ENCODE measurements around the gene ROBO3. TPM values are rescaled to one million over a fixed set of nuclear protein-coding genes. Genes with fewer than 3 reads are reported as not detected.

The ROBO3 gene
- total RNA-seq, 5 donors from 2014 or later (not counting 1 experiment from before 2014, with no cell fraction given): 10.2 to 24.7 (median 17.7) TPM

DNA sequence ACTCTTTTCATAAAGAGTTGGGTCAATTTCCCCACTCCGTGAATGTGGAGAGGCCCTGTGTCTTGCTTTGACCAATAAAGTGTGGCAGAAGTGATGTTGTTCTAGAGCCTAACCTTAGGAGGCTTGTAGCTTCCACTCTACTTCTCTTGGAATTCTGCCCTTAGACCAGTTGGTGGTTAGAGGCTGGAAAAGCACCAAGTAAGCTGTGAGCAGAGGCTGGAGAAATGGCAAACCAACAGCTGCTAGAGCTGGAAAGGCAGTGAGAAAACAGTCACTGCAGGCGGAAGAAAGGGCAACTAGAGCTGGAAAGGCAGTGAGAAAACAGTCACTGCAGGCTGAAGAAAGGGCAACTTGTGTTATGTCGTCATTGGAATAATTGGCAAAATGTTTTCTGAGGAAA, 35.2 kb upstream of the ROBO3 start:
- DNase-seq: no peak
- Mint-ChIP-seq H3K27me3 (peaks cover 22 to 30% of the 10 kb centered on the region in 2 donors), H3K36me3 (no peaks in the 10 kb centered on the region), H3K9me3 (no peaks in the 10 kb centered on the region), H3K4me3 (no peak overlapping the region), H3K4me1 (no peaks in the 10 kb centered on the region), H3K27ac (no peak overlapping the region)
- Histone ChIP-seq H3K4me1 (ENCODE audit: control insufficient read depth in 1 of 2, extremely low read depth in 1 of 2, insufficient read depth in 2 of 2, low read length in 2 of 2) (no peaks in the 10 kb centered on the region), H3K9me3 (no peaks in the 10 kb centered on the region), H3K36me3 (ENCODE audit: control insufficient read depth in 2 of 2, extremely low read depth in 1 of 2, insufficient read depth in 1 of 2, low read length in 1 of 2) (no peaks in the 10 kb centered on the region), H3K4me3 (ENCODE audit: control insufficient read depth in 1 of 2, extremely low read depth in 1 of 2, low read length in 1 of 2) (no peak overlapping the region), H3K27me3 (replicated peaks in 1 of 2; ENCODE audit: control insufficient read depth in 2 of 2, extremely low read depth in 1 of 2, insufficient read depth in 2 of 2, low read length in 1 of 2) (peaks cover 0 to 4% of the 10 kb centered on the region in 2 experiments), H3K27ac (ENCODE audit: low read length) (no peak overlapping the region)
- 100% methylated on average over 1 of the region's 3 CpGs for WGBS (ENCODE audit: insufficient coverage)
- CTCF ChIA-PET: interaction anchor here in 1 of 2 donors (0.5 to 0.8 kb wide), 2 partner anchors 64 to 758 kb away, joined by 3 to 5 read pairs; no protein-coding TSS in a partner anchor
- ATAC-seq (replicated peaks in 1 of 4): no peak
- POLR2A ChIA-PET: interaction anchor here (0.6 to 0.7 kb wide), 2 partner anchors 15 to 218 kb away, joined by 4 to 10 read pairs; no protein-coding TSS in a partner anchor

DNA sequence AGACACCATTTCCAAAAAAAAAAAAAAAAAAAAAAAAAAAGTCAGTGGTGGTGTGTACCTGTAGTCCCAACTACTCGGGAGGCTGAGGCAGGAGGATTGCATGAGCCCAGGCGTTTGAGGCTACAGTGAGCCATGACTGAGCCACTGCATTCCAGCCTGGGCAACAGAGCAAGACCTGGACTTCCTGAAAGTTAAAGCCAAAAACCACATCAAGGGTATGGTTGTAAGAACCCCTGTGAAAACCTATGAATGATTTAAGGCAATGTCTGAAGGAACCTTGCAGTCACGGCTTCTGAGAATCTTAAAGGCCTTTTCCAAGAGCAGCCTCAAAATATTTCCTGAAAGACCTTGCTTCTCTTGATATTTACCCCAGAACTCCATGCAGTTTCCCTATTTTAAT, 34.5 kb upstream of the ROBO3 start:
- CTCF ChIA-PET: interaction anchor here in 1 of 2 donors (0.8 kb wide), 1 partner anchor 759 kb away, joined by 5 read pairs; no protein-coding TSS in a partner anchor

DNA sequence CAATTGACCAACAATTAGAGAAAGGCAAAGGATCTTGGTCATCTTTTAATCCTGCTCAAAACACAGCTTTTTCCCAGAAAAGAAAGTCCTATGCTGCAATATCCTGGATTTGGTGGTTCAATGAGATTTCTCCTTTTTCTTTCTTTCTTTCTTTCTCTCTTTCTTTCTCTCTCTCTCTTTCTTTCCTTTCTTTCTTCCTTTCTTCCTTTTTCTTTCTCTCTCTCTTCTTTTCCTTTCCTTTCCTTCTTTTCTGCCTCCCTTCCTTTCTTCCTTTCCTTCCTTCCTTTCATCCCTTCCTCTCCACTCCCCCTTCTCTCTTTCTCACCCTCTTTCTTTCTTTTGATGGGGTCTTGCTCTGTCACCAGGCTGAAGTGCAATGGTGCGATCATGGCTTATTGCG, 33.3 kb upstream of the ROBO3 start:
- no peak overlapping the region for H3K27ac Mint-ChIP-seq
- no peak for DNase-seq
- no peaks in the 10 kb centered on the region for H3K9me3 Mint-ChIP-seq
- ChIA-PET POLR2A (no interaction called here), CTCF (interaction anchor here in 1 of 2 donors (0.6 to 2.2 kb wide), 2 partner anchors 37 to 286 kb away, joined by 3 to 4 read pairs; no protein-coding TSS in a partner anchor)
- no peaks in the 10 kb centered on the region for H3K9me3 ChIP-seq
- H3K4me1 Mint-ChIP-seq: peaks cover 6 to 10% (median 6%) of the 10 kb centered on the region in 3 donors
- no peak overlapping the region for H3K4me3 Mint-ChIP-seq
- WGBS (ENCODE audit: insufficient coverage): no CpG with 5 or more reads among the region's 2 CpGs
- no peak overlapping the region for H3K27ac ChIP-seq (ENCODE audit: low read length)
- H3K36me3 ChIP-seq (ENCODE audit: control insufficient read depth in 2 of 2, extremely low read depth in 1 of 2, insufficient read depth in 1 of 2, low read length in 1 of 2): no peaks in the 10 kb centered on the region
- peaks cover 0 to 5% of the 10 kb centered on the region in 2 experiments for H3K27me3 ChIP-seq (replicated peaks in 1 of 2; ENCODE audit: control insufficient read depth in 2 of 2, extremely low read depth in 1 of 2, insufficient read depth in 2 of 2, low read length in 1 of 2)
- H3K4me3 ChIP-seq (ENCODE audit: control insufficient read depth in 1 of 2, extremely low read depth in 1 of 2, low read length in 1 of 2): no peak overlapping the region
- ATAC-seq (replicated peaks in 1 of 4): no peak
- H3K36me3 Mint-ChIP-seq: no peaks in the 10 kb centered on the region
- peaks cover 0 to 3% of the 10 kb centered on the region in 2 experiments for H3K4me1 ChIP-seq (ENCODE audit: control insufficient read depth in 1 of 2, extremely low read depth in 1 of 2, insufficient read depth in 2 of 2, low read length in 2 of 2)
- peaks cover 27 to 29% of the 10 kb centered on the region in 2 donors for H3K27me3 Mint-ChIP-seq

More for the DNA sequence above, 34.5 kb upstream of the ROBO3 start:
- H3K4me3 Mint-ChIP-seq: no peak overlapping the region
- H3K4me1 Mint-ChIP-seq: no peaks in the 10 kb centered on the region
- Histone ChIP-seq H3K4me3 (ENCODE audit: control insufficient read depth in 1 of 2, extremely low read depth in 1 of 2, low read length in 1 of 2) (no peak overlapping the region), H3K9me3 (no peaks in the 10 kb centered on the region), H3K36me3 (ENCODE audit: control insufficient read depth in 2 of 2, extremely low read depth in 1 of 2, insufficient read depth in 1 of 2, low read length in 1 of 2) (no peaks in the 10 kb centered on the region), H3K27ac (ENCODE audit: low read length) (no peak overlapping the region), H3K4me1 (ENCODE audit: control insufficient read depth in 1 of 2, extremely low read depth in 1 of 2, insufficient read depth in 2 of 2, low read length in 2 of 2) (no peaks in the 10 kb centered on the region), H3K27me3 (replicated peaks in 1 of 2; ENCODE audit: control insufficient read depth in 2 of 2, extremely low read depth in 1 of 2, insufficient read depth in 2 of 2, low read length in 1 of 2) (peaks cover 0 to 4% of the 10 kb centered on the region in 2 experiments)
- POLR2A ChIA-PET: interaction anchor here in 1 of 2 donors (0.7 kb wide), 1 partner anchor 14 kb away, joined by 10 read pairs; no protein-coding TSS in a partner anchor
- WGBS (ENCODE audit: insufficient coverage): 94% methylated on average over 2 of the region's 3 CpGs
- ATAC-seq (replicated peaks in 1 of 4) (no peak), DNase-seq (no peak)
- peaks cover 27% of the 10 kb centered on the region in 2 donors for H3K27me3 Mint-ChIP-seq
- H3K27ac Mint-ChIP-seq: no peak overlapping the region
- H3K9me3 Mint-ChIP-seq: no peaks in the 10 kb centered on the region
- no peaks in the 10 kb centered on the region for H3K36me3 Mint-ChIP-seq

DNA sequence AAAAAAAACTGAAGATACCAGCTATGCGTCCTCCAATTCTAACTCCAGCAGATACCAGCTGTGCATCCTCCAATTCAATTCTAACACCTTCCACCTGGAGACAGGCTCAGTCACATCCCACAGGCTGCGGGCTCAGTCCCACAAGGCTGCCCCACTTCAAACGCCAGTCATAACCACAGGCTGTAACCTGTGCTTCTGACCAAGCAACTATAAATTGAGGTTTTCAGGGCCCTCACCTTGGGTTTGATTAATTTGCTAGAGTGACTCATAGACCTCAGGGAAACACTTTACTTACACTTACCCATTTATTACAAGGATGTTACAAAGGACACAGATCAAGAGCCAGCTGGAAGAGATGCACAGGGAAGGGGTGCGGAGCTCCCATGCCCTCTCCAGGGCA, 32.7 kb upstream of the ROBO3 start:
- no peak overlapping the region for H3K4me3 Mint-ChIP-seq
- DNase-seq (no peak), ATAC-seq (replicated peaks in 1 of 4) (no peak)
- Histone ChIP-seq H3K4me1 (ENCODE audit: control insufficient read depth in 1 of 2, extremely low read depth in 1 of 2, insufficient read depth in 2 of 2, low read length in 2 of 2) (peaks cover 0 to 6% of the 10 kb centered on the region in 2 experiments), H3K36me3 (ENCODE audit: control insufficient read depth in 2 of 2, extremely low read depth in 1 of 2, insufficient read depth in 1 of 2, low read length in 1 of 2) (no peaks in the 10 kb centered on the region), H3K4me3 (ENCODE audit: control insufficient read depth in 1 of 2, extremely low read depth in 1 of 2, low read length in 1 of 2) (no peak overlapping the region), H3K27ac (ENCODE audit: low read length) (no peak overlapping the region), H3K9me3 (no peaks in the 10 kb centered on the region), H3K27me3 (replicated peaks in 1 of 2; ENCODE audit: control insufficient read depth in 2 of 2, extremely low read depth in 1 of 2, insufficient read depth in 2 of 2, low read length in 1 of 2) (peaks cover 0 to 5% of the 10 kb centered on the region in 2 experiments)
- H3K4me1 Mint-ChIP-seq: peaks cover 9 to 15% (median 12%) of the 10 kb centered on the region in 3 donors
- no peaks in the 10 kb centered on the region for H3K36me3 Mint-ChIP-seq
- H3K9me3 Mint-ChIP-seq: no peaks in the 10 kb centered on the region
- WGBS (ENCODE audit: insufficient coverage): 83% methylated on average over 2 of the region's 4 CpGs
- POLR2A ChIA-PET: interaction anchor here in 1 of 2 donors (0.6 kb wide), 1 partner anchor 176 kb away, joined by 4 read pairs; no protein-coding TSS in a partner anchor
- CTCF ChIA-PET: interaction anchor here (0.5 to 2.2 kb wide), 6 partner anchors 38 to 395 kb away, joined by 3 to 5 read pairs (median 4); no protein-coding TSS in a partner anchor
- no peak overlapping the region for H3K27ac Mint-ChIP-seq
- H3K27me3 Mint-ChIP-seq: peaks cover 22 to 32% of the 10 kb centered on the region in 2 donors

DNA sequence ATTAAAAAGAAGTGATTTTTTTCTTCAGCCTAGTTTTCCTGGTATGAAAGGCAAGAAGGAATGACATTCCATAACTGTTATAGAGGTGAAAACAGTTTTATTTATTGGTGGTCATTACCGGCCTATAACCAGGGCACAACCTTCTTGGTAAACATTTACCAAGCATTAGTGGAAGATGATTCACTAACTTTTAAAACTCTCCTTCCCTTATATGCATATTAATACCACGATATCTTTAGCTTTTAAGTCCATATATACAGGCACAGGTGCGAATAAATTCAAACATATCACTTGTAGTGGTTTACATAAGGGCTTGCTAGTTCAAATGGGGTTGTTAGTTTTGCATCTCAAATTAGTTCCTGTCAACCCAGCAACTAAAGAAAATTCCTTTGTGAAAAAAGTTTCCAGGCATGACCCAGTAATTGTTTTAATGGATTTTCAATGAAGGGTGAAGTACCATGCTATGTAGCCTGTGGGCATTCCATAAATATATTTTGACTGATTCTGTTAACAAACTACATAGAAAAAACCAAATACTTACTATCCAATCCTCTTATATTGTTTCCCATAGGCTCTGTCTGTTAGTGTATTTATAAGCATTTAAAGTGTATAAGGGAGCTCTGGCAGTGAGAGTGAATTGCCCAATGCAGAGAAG, 30.6 kb upstream of the ROBO3 start:
- DNase-seq: no peak
- Mint-ChIP-seq H3K4me3 (no peak overlapping the region), H3K27me3 (peaks cover 34 to 46% of the 10 kb centered on the region in 2 donors), H3K4me1 (peaks cover 12 to 16% (median 15%) of the 10 kb centered on the region in 3 donors), H3K27ac (no peak overlapping the region), H3K9me3 (no peaks in the 10 kb centered on the region), H3K36me3 (no peaks in the 10 kb centered on the region)
- Histone ChIP-seq H3K4me1 (ENCODE audit: control insufficient read depth in 1 of 2, extremely low read depth in 1 of 2, insufficient read depth in 2 of 2, low read length in 2 of 2) (peaks cover 0 to 14% of the 10 kb centered on the region in 2 experiments), H3K27ac (ENCODE audit: low read length) (no peak overlapping the region), H3K36me3 (ENCODE audit: control insufficient read depth in 2 of 2, extremely low read depth in 1 of 2, insufficient read depth in 1 of 2, low read length in 1 of 2) (no peaks in the 10 kb centered on the region), H3K9me3 (no peaks in the 10 kb centered on the region), H3K4me3 (ENCODE audit: control insufficient read depth in 1 of 2, extremely low read depth in 1 of 2, low read length in 1 of 2) (no peak overlapping the region), H3K27me3 (replicated peaks in 1 of 2; ENCODE audit: control insufficient read depth in 2 of 2, extremely low read depth in 1 of 2, insufficient read depth in 2 of 2, low read length in 1 of 2) (peaks cover 10 to 24% of the 10 kb centered on the region in 2 experiments)
- CTCF ChIA-PET: interaction anchor here (0.5 to 4.6 kb wide), 6 partner anchors 29 to 187 kb away, joined by 3 to 59 read pairs (median 4); no protein-coding TSS in a partner anchor
- no CpG with 5 or more reads among the region's 3 CpGs for whole genome bisulfite sequencing (ENCODE audit: insufficient coverage)
- POLR2A ChIA-PET: interaction anchor here in 1 of 2 donors (0.6 kb wide), 1 partner anchor 566 kb away, joined by 3 read pairs; no protein-coding TSS in a partner anchor
- ATAC-seq (replicated peaks in 1 of 4): no peak

DNA sequence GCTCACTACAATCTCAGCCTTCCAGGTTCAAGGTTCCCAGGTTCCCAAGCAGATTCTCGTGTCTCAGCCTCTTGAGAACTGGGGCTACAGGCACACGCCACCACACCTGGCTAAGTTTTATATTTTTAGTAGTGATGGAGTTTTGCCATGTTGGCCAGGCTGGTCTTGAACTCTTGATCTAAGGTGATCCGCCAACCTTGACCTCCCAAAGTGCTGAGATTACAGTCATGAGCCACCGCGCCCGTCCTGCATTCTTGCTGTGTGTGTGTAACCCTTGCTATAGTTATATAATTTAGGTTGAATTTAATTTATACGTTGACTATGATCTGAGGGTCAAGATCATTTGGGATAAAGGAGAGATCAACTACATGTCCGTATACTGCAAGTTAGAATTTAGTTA, 29.3 kb upstream of the ROBO3 start:
- Mint-ChIP-seq H3K4me3 (peak overlapping the region in 2 of 3 donors; percentile 78), H3K9me3 (no peaks in the 10 kb centered on the region), H3K27me3 (peaks cover 40 to 59% of the 10 kb centered on the region in 2 donors), H3K27ac (no peak overlapping the region), H3K36me3 (no peaks in the 10 kb centered on the region), H3K4me1 (peaks cover 19 to 23% (median 21%) of the 10 kb centered on the region in 3 donors)
- Histone ChIP-seq H3K36me3 (ENCODE audit: control insufficient read depth in 2 of 2, extremely low read depth in 1 of 2, insufficient read depth in 1 of 2, low read length in 1 of 2) (no peaks in the 10 kb centered on the region), H3K4me1 (ENCODE audit: control insufficient read depth in 1 of 2, extremely low read depth in 1 of 2, insufficient read depth in 2 of 2, low read length in 2 of 2) (peaks cover 2 to 17% of the 10 kb centered on the region in 2 experiments), H3K4me3 (ENCODE audit: control insufficient read depth in 1 of 2, extremely low read depth in 1 of 2, low read length in 1 of 2) (no peak overlapping the region), H3K9me3 (no peaks in the 10 kb centered on the region), H3K27ac (ENCODE audit: low read length) (no peak overlapping the region), H3K27me3 (replicated peaks in 1 of 2; ENCODE audit: control insufficient read depth in 2 of 2, extremely low read depth in 1 of 2, insufficient read depth in 2 of 2, low read length in 1 of 2) (peaks cover 13 to 33% of the 10 kb centered on the region in 2 experiments)
- ATAC-seq (replicated peaks in 1 of 4): no peak
- ChIA-PET POLR2A (interaction anchor here (0.6 kb wide), 3 partner anchors 77 to 703 kb away, joined by 3 to 4 read pairs (median 3); partner anchors contain the start of gene CCDC15 (in 1 of the 2)), CTCF (interaction anchor here (0.6 to 4.6 kb wide), 20 partner anchors 9 to 1473 kb away, joined by 3 to 59 read pairs (median 5); partner anchors contain the start of genes MSANTD2 (in 1 of the 2), SIAE (in 1 of the 2) and SPA17 (in 1 of the 2))
- no peak for DNase-seq
- WGBS (ENCODE audit: insufficient coverage): 100% methylated on average over 4 of the region's 8 CpGs

Measured in T-cell (primary cell).